Suprapubic skin (tissue), 4 donors: ENCODE data around the gene ANO9. TPM values are rescaled to one million over a fixed set of nuclear protein-coding genes. Genes with fewer than 3 reads are reported as not detected.

Source experiments
- DNase-seq, 2 donors: peaks; one replicate each; pipeline ENCODE4 v3.0.0-alpha.2; 2019; ENCODE audit warnings: low spot score in 2 of 2
- H3K27ac ChIP-seq: fragments of 200-600 bp; sonication (generic); one replicate; pipeline ENCODE4 v1.5.1; 2019
- H3K27me3 ChIP-seq: fragments of 200-600 bp; sonication (generic); one replicate; pipeline ENCODE4 v1.5.1; 2019
- H3K36me3 ChIP-seq: fragments of 200-600 bp; sonication (generic); one replicate; pipeline ENCODE4 v1.5.1; 2019
- H3K4me1 ChIP-seq: fragments of 200-600 bp; sonication (generic); one replicate; pipeline ENCODE4 v1.5.1; 2019
- H3K4me3 ChIP-seq: fragments of 200-600 bp; sonication (generic); one replicate; pipeline ENCODE4 v1.5.1; 2019; ENCODE audit warnings: mild to moderate bottlenecking
- H3K9me3 ChIP-seq: fragments of 200-600 bp; sonication (generic); one replicate; pipeline ENCODE4 v1.5.1; 2019
- EP300 ChIP-seq: sonication (generic); formaldehyde crosslinking; IDR thresholded peaks from one replicate; pipeline ENCODE4 v1.6.1; 2017; ENCODE audit warnings: antibody characterized with exemption
- POLR2A ChIP-seq, 2 donors: fragments of 450-650 bp; IDR thresholded peaks; one replicate each; pipeline ENCODE4 v1.6.1; 2017; ENCODE audit warnings: antibody characterized with exemption in 2 of 2, mild to moderate bottlenecking in 2 of 2, moderate library complexity in 2 of 2
- POLR2AphosphoS5 ChIP-seq, 3 donors: sonication (generic); formaldehyde crosslinking; IDR thresholded peaks; one replicate each; pipeline ENCODE4 v1.6.1; 2017; ENCODE audit warnings: antibody characterized with exemption in 3 of 3
- WGBS: methylation state at CpG from one replicate; pipeline ENCODE4 v1.1.5; 2018; 5-methylcytosine and 5-hydroxymethylcytosine counted together
- total RNA-seq, 4 donors: library from RNA; depleted of rRNA; stranded (reverse); fragments of >200 nt; gene quantifications; one replicate each; pipeline ENCODE4 v1.1.0, GENCODE V29; 2016
- TF ChIP-seq, protein P1 (sequence below), 2 donors: fragments of 200-600 bp in 1 of 2; fragments of 450-650 bp in 1 of 2; sonication (generic) in 1 of 2; IDR thresholded peaks; one replicate each; pipeline ENCODE4 v1.5.1; 2016 to 2019; ENCODE audit warnings: antibody characterized with exemption in 2 of 2, mild to moderate bottlenecking in 1 of 2, moderate library complexity in 1 of 2

ANO9 gene
- total RNA-seq, 4 donors from 2014 or later = 76.8 to 166 (median 103) TPM

DNA sequence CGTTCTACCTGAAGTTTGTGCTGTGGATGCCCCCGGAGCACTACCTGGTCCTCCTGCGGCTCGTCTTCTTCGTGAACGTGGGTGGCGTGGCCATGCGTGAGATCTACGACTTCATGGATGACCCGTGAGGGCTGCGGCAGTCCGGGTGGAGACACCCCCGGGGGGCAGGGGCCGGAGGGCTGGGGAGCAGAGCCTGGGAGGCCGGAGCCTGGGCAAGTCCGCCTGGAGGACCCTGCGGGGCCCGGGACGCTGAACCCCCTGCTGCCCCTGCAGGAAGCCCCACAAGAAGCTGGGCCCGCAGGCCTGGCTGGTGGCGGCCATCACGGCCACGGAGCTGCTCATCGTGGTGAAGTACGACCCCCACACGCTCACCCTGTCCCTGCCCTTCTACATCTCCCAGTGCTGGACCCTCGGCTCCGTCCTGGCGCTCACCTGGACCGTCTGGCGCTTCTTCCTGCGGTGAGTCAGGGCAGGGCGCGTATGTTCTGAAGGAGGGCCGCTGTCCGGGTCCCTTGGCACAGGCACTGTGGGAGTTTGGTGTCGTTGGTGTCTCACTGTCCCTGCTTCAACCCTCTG, 47.9 kb upstream of the ANO9 start:
- H3K36me3 ChIP-seq = peaks cover 46% of the 10 kb centered on the region
- peak in 1 of 2 donors; percentile 77 for DNase-seq
- H3K27ac ChIP-seq = no peak overlapping the region
- H3K9me3 ChIP-seq = no peaks in the 10 kb centered on the region
- H3K4me1 ChIP-seq = no peaks in the 10 kb centered on the region
- H3K4me3 ChIP-seq = no peak overlapping the region
- H3K27me3 ChIP-seq = no peaks in the 10 kb centered on the region
- 95% methylated on average over 12 of the region's 37 CpGs for WGBS
- TF ChIP-seq POLR2A (IDR thresholded peaks at IDR 0.05) (no peak), EP300 (no peak), POLR2AphosphoS5 (IDR thresholded peaks at IDR 0.05) (no peak)
- TF ChIP-seq, protein P1, sequence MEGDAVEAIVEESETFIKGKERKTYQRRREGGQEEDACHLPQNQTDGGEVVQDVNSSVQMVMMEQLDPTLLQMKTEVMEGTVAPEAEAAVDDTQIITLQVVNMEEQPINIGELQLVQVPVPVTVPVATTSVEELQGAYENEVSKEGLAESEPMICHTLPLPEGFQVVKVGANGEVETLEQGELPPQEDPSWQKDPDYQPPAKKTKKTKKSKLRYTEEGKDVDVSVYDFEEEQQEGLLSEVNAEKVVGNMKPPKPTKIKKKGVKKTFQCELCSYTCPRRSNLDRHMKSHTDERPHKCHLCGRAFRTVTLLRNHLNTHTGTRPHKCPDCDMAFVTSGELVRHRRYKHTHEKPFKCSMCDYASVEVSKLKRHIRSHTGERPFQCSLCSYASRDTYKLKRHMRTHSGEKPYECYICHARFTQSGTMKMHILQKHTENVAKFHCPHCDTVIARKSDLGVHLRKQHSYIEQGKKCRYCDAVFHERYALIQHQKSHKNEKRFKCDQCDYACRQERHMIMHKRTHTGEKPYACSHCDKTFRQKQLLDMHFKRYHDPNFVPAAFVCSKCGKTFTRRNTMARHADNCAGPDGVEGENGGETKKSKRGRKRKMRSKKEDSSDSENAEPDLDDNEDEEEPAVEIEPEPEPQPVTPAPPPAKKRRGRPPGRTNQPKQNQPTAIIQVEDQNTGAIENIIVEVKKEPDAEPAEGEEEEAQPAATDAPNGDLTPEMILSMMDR (IDR thresholded peaks at IDR 0.05) = no peak

DNA sequence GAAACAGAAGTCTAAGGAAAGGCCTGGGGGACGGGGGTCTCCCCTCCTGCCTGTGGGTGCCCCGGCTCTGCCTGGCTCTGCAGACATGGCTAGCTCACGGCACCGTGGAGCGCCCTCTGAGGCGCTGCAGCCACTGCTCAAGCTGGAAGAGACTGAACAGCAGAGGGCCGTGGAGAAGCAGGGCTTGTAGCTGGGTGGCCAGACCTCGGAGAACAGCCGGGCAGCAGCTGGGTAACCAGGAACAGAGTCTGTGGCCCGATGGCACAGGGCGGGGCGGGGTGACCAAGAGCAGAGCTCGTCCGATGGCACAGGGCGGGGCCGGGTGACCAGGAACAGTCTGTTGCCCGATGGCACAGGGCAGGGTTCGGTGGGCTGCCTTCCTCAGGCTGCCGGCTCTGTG, 47.2 kb upstream of the ANO9 start:
- 79% methylated on average over 17 of the region's 19 CpGs for WGBS
- DNase-seq = no peak
- Histone ChIP-seq H3K4me1 (no peaks in the 10 kb centered on the region), H3K36me3 (peaks cover 39% of the 10 kb centered on the region), H3K27me3 (no peaks in the 10 kb centered on the region), H3K27ac (no peak overlapping the region), H3K9me3 (no peaks in the 10 kb centered on the region), H3K4me3 (no peak overlapping the region)
- no peak for TF ChIP-seq EP300
- TF ChIP-seq POLR2AphosphoS5 (IDR thresholded peaks at IDR 0.05) = no peak
- no peak for TF ChIP-seq POLR2A (IDR thresholded peaks at IDR 0.05)
- TF ChIP-seq, protein P1 (IDR thresholded peaks at IDR 0.05) = no peak

DNA sequence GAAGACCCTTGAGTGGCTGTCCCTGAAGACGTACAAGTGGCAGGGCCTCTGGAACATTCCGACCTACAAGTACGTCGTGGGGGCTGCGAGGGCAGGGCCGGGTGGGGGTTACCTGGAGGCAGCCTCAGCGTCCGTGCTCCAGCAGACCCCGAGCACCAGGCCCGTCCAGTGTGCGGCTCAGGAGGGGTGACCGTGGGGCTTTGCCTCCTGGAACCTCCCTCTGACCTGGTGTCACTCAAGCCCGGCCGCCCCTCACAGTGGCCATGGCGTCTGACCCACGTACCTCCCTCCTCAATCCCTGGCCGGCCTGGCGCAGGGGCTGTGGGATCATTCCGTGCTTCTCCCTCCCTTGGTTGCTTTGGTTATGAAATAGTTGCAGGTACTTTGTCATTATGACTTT, 46.8 kb upstream of the ANO9 start:
- Histone ChIP-seq H3K4me3 (no peak overlapping the region), H3K36me3 (peaks cover 35% of the 10 kb centered on the region), H3K27me3 (no peaks in the 10 kb centered on the region), H3K4me1 (no peaks in the 10 kb centered on the region), H3K27ac (no peak overlapping the region), H3K9me3 (no peaks in the 10 kb centered on the region)
- no peak for DNase-seq
- TF ChIP-seq, protein P1 (IDR thresholded peaks at IDR 0.05) = no peak
- TF ChIP-seq POLR2AphosphoS5 (IDR thresholded peaks at IDR 0.05) (no peak), POLR2A (IDR thresholded peaks at IDR 0.05) (no peak), EP300 (no peak)
- WGBS = 85% methylated on average over 10 of the region's 19 CpGs

DNA sequence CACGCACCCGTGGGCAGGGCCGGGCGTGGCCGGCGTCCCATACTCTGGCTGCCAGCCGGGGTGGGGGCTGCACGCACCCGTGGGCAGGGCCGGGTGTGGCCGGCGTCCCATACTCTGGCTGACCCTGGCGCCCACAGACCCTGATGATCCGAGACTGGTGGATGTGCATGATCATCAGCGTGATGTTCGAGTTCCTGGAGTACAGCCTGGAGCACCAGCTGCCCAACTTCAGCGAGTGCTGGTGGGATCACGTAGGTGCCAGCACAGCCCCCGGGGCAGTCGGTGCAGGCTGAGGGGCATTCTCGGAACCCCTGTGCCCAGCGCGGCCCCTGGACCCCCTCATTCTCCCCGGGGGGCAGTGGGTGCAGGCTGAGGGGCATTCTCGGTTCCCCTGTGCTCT, 46.3 kb upstream of the ANO9 start:
- WGBS = 64% methylated on average over 17 of the region's 25 CpGs

DNA sequence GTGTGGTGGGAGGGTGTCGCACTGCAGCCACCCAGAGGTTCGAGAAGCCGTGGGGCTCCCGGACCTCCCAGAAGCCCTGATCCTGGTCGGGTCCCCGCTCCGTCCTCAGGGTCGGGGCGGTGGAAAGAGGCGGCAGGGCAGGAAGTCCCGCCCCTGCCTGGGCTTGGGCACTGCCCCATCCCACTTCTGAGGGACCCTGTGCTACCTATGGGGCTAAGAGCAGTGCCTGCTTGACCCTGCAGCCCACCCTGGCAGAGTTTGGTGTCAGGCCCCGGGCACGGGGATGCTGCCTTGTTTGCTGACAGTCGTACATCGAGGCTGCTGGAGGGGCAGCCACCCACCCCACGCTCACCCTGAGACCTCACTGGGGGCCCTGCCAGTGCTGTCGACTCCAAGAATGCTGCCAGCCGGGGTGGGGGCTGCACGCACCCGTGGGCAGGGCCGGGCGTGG, 45.8 kb upstream of the ANO9 start:
- Histone ChIP-seq H3K9me3 (no peaks in the 10 kb centered on the region), H3K27me3 (no peaks in the 10 kb centered on the region), H3K36me3 (peaks cover 25% of the 10 kb centered on the region), H3K27ac (no peak overlapping the region), H3K4me3 (no peak overlapping the region), H3K4me1 (no peaks in the 10 kb centered on the region)
- no peak for DNase-seq
- WGBS = 60% methylated on average over 15 of the region's 22 CpGs
- no peak for TF ChIP-seq EP300
- TF ChIP-seq, protein P1 (IDR thresholded peaks at IDR 0.05) = no peak
- TF ChIP-seq POLR2AphosphoS5 (IDR thresholded peaks at IDR 0.05) = no peak
- no peak for TF ChIP-seq POLR2A (IDR thresholded peaks at IDR 0.05)

More for the DNA sequence above, 46.3 kb upstream of the ANO9 start:
- TF ChIP-seq EP300 (no peak), POLR2A (IDR thresholded peaks at IDR 0.05) (no peak), POLR2AphosphoS5 (IDR thresholded peaks at IDR 0.05) (no peak)
- TF ChIP-seq, protein P1 (IDR thresholded peaks at IDR 0.05) = no peak
- Histone ChIP-seq H3K36me3 (peaks cover 30% of the 10 kb centered on the region), H3K27ac (no peak overlapping the region), H3K4me3 (no peak overlapping the region), H3K9me3 (no peaks in the 10 kb centered on the region), H3K27me3 (no peaks in the 10 kb centered on the region), H3K4me1 (no peaks in the 10 kb centered on the region)
- DNase-seq = no peak
